PC-3 (cell line): ENCODE measurements around the gene PDE2A.

ENCODE experiments used
- CTCF ChIP-seq: fragments of 300-600 bp; sonication (generic); conservative IDR thresholded peaks from 2 replicates; pipeline ENCODE4 v1.5.1; 2017; ENCODE audit warnings: antibody characterized with exemption, low read depth, mild to moderate bottlenecking, low read length
- EZH2 ChIP-seq: fragments of 300-600 bp; sonication (generic); IDR thresholded peaks from one replicate; pipeline ENCODE4 v1.6.1; 2017; ENCODE audit warnings: antibody characterized with exemption, mild to moderate bottlenecking, low read length; ENCODE audit not compliant: unreplicated experiment

DNA sequence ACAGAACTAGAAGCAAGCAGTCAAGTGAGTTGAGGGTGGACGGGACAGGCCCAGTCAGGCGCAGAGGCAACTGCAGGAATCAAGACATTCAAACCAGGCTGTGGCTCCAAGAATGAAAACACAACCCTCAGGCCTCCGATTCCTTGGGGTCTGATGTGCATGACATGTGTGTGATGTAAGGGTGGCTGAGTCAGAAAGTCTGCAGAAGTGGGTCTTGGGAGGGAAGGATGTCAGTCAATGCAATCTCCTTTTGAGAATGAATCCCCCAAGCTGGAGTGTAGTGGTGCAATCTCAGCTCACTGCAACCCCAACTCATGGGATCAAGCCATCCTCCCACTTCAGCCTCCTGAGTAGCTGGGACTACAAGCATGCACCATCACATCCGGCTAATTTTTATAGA lies 15.9 kb upstream of the PDE2A start:
- no peak for TF ChIP-seq CTCF
- no peak for TF ChIP-seq EZH2
